OCI-LY7 (cell line): Measurements from ENCODE around the gene HELQ. TPM values are rescaled to one million over a fixed set of nuclear protein-coding genes. Genes with fewer than 3 reads are reported as not detected.

Experiments used
- BruUV-seq: library from RNA; stranded (reverse); fragments of 400-500 nt; replicated peaks from 2 replicates; lab custom pipeline; 2021; lab: Mats Ljungman, UMichigan
- CTCF ChIA-PET: fragments of 300-600 bp; sonication (Branson Sonifier 250); formaldehyde crosslinking; loops from one replicate; lab custom pipeline; 2022; ENCODE audit warnings: antibody characterized with exemption; ENCODE audit not compliant: unreplicated experiment; lab: Charles Lee
- POLR2A ChIA-PET: fragments of 300-600 bp; sonication (Branson Sonifier 250); formaldehyde crosslinking; loops from one replicate; lab custom pipeline; 2022; ENCODE audit warnings: antibody characterized with exemption; lab: Charles Lee
- DNase-seq: peaks from one replicate; pipeline ENCODE4 v3.0.0-alpha.2; 2015; ENCODE audit warnings: low spot score
- H2AFZ ChIP-seq: fragments of 200-600 bp; sonication (generic), shearing (Covaris generic); 2 replicates; pipeline ENCODE4 v1.6.1; 2014; ENCODE audit warnings: mild to moderate bottlenecking, antibody characterized with exemption, low read length, moderate library complexity
- H3K27ac ChIP-seq: fragments of 200-600 bp; sonication (generic); 2 replicates; pipeline ENCODE4 v1.5.1; 2014; ENCODE audit warnings: mixed run types, low read depth, mild to moderate bottlenecking, moderate library complexity, low read length, inconsistent platforms; ENCODE audit not compliant: poor library complexity, severe bottlenecking
- H3K36me3 ChIP-seq: fragments of 200-600 bp; sonication (generic); 2 replicates; pipeline ENCODE4 v1.6.1; 2014; ENCODE audit warnings: mild to moderate bottlenecking, antibody characterized with exemption, low read length, moderate library complexity, mixed read lengths; ENCODE audit not compliant: insufficient read depth
- H3K4me1 ChIP-seq: fragments of 200-600 bp; sonication (generic); 2 replicates; pipeline ENCODE4 v1.5.1; 2014; ENCODE audit warnings: mild to moderate bottlenecking, low read length; ENCODE audit not compliant: insufficient read depth, poor library complexity, severe bottlenecking
- H3K4me2 ChIP-seq: fragments of 200-600 bp; sonication (generic); 2 replicates; pipeline ENCODE4 v1.6.1; 2014; ENCODE audit warnings: mild to moderate bottlenecking, low read length
- H3K4me3 ChIP-seq: fragments of 200-600 bp; sonication (generic); 2 replicates; pipeline ENCODE4 v1.5.1; 2014; ENCODE audit warnings: mild to moderate bottlenecking, low read depth, low read length; ENCODE audit not compliant: poor library complexity, severe bottlenecking
- H3K79me2 ChIP-seq: fragments of 200-600 bp; sonication (generic); 2 replicates; pipeline ENCODE4 v1.6.1; 2016; ENCODE audit warnings: low read depth, mild to moderate bottlenecking, low read length, moderate library complexity, mixed read lengths; ENCODE audit not compliant: insufficient read depth
- H3K9me2 ChIP-seq: fragments of 200-600 bp; sonication (generic); 2 replicates; pipeline ENCODE4 v1.6.1; 2016; ENCODE audit warnings: mild to moderate bottlenecking, low read length, mixed read lengths; ENCODE audit not compliant: insufficient read depth
- H3K9me3 ChIP-seq: fragments of 200-600 bp; sonication (generic); 2 replicates; pipeline ENCODE4 v1.6.1; 2014; ENCODE audit warnings: mild to moderate bottlenecking, mixed run types, low read length, mixed read lengths
- H4K20me1 ChIP-seq: fragments of 200-600 bp; sonication (generic); 2 replicates; pipeline ENCODE4 v1.6.1; 2014; ENCODE audit warnings: mild to moderate bottlenecking, antibody characterized with exemption, low read length, moderate library complexity, mixed read lengths; ENCODE audit not compliant: insufficient read depth
- EZH2phosphoT487 ChIP-seq: fragments of 200-600 bp; sonication (generic); IDR thresholded peaks from 2 replicates; pipeline ENCODE4 v1.6.1; 2018; ENCODE audit warnings: low read depth, borderline replicate concordance, mild to moderate bottlenecking, mixed run types, antibody characterized with exemption, low read length, moderate library complexity, mixed read lengths
- intact Hi-C: fragments of 100-400 bp; cut with micrococcal nuclease; formaldehyde crosslinking; loops from one replicate; pipeline ENCODE4 v1.10.0; 2022; ENCODE audit not compliant: unreplicated experiment
- total RNA-seq, 2 experiments: library from RNA; depleted of rRNA in 1 of 2; stranded (reverse); fragments of >200 nt in 1 of 2; shearing (Covaris generic) in 1 of 2; gene quantifications; 2 replicates each; pipeline ENCODE4 v1.2.3, GENCODE V29; 2014 to 2022
- TF ChIP-seq, protein P1 (sequence below): fragments of 200-600 bp; sonication (generic); conservative IDR thresholded peaks from 2 replicates; pipeline ENCODE4 v1.5.1; 2014; ENCODE audit warnings: mild to moderate bottlenecking, antibody characterized with exemption, low read length, moderate library complexity, mixed read lengths

The HELQ gene
- total RNA-seq, 2 experiments from 2014 or later = 67.1 to 70.4 TPM

DNA sequence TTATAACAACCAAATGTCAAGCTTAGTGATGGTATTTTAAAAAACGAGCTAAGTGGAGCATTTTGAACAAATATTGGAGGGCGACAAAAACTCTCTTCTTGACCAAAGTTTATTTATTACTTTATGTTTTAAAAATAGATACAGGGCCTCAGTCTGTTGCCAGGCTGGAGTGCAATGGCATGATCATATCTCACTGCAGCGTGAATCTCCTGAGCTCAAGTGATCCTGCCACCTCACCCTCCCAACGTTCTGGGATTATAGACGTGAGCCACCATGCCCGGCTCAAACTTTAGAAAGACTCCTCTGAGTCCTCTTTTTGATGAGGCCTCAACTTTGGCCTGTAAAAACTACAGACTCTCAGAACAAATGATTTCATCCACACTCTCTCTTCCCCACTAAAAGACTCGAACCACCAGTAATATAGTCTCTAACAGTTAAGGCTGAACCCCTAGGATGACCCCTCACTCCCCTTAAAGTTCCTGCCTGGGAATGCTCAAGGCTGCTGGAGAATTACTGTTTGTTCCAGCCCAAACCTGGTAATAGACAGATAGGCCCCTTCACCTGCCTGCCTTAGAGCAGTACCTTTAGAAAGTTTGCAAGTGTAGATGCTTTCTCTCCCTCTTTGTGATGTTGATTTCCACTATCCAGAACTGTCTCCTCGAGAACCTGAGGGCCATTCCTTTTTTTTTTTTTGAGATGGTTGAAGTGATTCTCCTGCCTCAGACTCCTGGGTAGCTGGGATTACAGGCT lies 65.7 kb downstream of the HELQ start:
- no peak overlapping the region for H3K27ac ChIP-seq
- DNase-seq = no peak
- peaks cover 26% of the 10 kb centered on the region for H3K4me1 ChIP-seq
- no peak overlapping the region for H2AFZ ChIP-seq
- H3K4me3 ChIP-seq = no peak overlapping the region
- CTCF ChIA-PET = no interaction called here
- intact Hi-C loops = no loop called here
- no peaks in the 10 kb centered on the region for H3K36me3 ChIP-seq
- BruUV-seq = no TSS peak
- peaks cover 8% of the 10 kb centered on the region; the same call in 1 of the 2 replicates for H3K9me3 ChIP-seq
- H4K20me1 ChIP-seq = no peaks in the 10 kb centered on the region
- no peak for TF ChIP-seq EZH2phosphoT487
- TF ChIP-seq, protein P1, sequence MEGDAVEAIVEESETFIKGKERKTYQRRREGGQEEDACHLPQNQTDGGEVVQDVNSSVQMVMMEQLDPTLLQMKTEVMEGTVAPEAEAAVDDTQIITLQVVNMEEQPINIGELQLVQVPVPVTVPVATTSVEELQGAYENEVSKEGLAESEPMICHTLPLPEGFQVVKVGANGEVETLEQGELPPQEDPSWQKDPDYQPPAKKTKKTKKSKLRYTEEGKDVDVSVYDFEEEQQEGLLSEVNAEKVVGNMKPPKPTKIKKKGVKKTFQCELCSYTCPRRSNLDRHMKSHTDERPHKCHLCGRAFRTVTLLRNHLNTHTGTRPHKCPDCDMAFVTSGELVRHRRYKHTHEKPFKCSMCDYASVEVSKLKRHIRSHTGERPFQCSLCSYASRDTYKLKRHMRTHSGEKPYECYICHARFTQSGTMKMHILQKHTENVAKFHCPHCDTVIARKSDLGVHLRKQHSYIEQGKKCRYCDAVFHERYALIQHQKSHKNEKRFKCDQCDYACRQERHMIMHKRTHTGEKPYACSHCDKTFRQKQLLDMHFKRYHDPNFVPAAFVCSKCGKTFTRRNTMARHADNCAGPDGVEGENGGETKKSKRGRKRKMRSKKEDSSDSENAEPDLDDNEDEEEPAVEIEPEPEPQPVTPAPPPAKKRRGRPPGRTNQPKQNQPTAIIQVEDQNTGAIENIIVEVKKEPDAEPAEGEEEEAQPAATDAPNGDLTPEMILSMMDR = no peak
- no peaks in the 10 kb centered on the region for H3K9me2 ChIP-seq
- H3K79me2 ChIP-seq = no peaks in the 10 kb centered on the region
- H3K4me2 ChIP-seq = no peak overlapping the region
- POLR2A ChIA-PET = interaction anchor here (0.6 to 2.9 kb wide), 8 partner anchors 11 to 489 kb away, joined by 3 to 17 read pairs (median 4); partner anchors contain the start of gene COQ2

DNA sequence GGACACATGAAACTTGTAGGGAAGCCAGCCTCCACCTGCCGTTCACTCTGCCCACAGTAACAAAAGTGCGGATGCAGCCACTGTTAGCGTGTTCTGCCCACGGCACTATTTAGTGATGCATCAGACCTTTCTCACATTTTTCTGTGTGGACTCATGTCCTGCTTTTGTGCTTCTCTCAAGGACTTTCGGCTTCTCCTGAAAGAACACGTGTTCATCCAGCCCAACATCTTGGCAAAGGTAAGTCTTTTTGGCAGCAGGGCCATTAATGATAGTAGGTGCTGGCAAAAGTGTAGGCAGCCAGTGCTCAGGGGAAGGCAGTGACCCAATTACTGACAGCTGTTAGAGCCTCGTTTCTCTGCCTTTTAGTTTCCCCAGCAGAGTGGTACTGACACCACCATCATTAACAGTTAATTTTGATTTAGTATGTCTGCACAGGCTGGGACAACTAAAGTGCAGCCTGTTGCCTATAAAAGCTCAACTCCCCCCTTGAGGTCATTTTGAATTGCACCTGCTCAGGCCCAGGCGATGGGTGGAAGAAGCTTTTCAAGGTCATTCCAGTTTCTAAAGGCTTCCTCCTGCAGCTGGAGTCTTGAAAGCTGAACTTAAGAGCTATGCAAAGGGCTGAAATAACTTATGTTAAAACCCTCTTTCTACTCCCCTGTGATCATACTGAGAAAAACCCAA lies 66.4 kb downstream of the HELQ start:
- H3K36me3 ChIP-seq = no peaks in the 10 kb centered on the region
- H3K79me2 ChIP-seq = no peaks in the 10 kb centered on the region
- no peaks in the 10 kb centered on the region for H3K9me2 ChIP-seq
- ChIA-PET CTCF (no interaction called here), POLR2A (interaction anchor here (0.6 to 2.9 kb wide), 7 partner anchors 10 to 113 kb away, joined by 3 to 17 read pairs (median 5); partner anchors contain the start of gene COQ2)
- no peak overlapping the region for H3K27ac ChIP-seq
- peaks cover 26% of the 10 kb centered on the region for H3K4me1 ChIP-seq
- no peaks in the 10 kb centered on the region for H4K20me1 ChIP-seq
- H3K9me3 ChIP-seq = peaks cover 8% of the 10 kb centered on the region; the same call in 1 of the 2 replicates
- TF ChIP-seq, protein P1 = no peak
- no peak for TF ChIP-seq EZH2phosphoT487
- H3K4me2 ChIP-seq = no peak overlapping the region
- BruUV-seq = no TSS peak
- intact Hi-C loops = no loop called here
- peak overlapping the region; percentile 87; the same call in 1 of the 2 replicates for H2AFZ ChIP-seq
- no peak overlapping the region for H3K4me3 ChIP-seq
- peak; percentile 33 for DNase-seq
